ENCODE results near the gene FAM229B.

DNA sequence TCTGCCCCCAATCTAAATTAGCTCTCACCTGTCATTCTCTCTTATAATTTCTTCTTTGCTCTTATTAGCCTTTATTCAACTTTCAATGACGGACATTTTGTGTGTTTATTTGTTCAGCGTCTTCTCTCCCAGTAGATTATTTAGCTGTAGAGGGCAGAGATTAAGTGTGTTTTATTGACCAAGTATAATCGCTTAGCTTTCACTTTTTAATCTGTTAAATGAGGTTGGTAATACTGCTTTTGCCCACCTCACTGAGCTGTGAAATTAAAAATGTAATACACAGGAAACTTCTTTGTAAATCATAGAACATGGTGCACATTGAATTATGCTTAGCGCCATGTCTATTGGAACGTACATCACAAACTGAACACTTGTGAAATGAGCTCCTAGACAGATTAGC lies 37.0 kb upstream of the FAM229B start:
- no peak for TF ChIP-seq EZH2phosphoT487 (IDR thresholded peaks at IDR 0.05)
- TF ChIP-seq, protein P1, sequence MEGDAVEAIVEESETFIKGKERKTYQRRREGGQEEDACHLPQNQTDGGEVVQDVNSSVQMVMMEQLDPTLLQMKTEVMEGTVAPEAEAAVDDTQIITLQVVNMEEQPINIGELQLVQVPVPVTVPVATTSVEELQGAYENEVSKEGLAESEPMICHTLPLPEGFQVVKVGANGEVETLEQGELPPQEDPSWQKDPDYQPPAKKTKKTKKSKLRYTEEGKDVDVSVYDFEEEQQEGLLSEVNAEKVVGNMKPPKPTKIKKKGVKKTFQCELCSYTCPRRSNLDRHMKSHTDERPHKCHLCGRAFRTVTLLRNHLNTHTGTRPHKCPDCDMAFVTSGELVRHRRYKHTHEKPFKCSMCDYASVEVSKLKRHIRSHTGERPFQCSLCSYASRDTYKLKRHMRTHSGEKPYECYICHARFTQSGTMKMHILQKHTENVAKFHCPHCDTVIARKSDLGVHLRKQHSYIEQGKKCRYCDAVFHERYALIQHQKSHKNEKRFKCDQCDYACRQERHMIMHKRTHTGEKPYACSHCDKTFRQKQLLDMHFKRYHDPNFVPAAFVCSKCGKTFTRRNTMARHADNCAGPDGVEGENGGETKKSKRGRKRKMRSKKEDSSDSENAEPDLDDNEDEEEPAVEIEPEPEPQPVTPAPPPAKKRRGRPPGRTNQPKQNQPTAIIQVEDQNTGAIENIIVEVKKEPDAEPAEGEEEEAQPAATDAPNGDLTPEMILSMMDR (IDR thresholded peaks at IDR 0.05) = no peak
- TF ChIP-seq EZH2 (IDR thresholded peaks at IDR 0.05) = no peak

All from neural progenitor cell (in vitro differentiated cells).